ENCODE data around the gene CCL2.

GRCh38 chr17:34287875-34288274 lies 32.8 kb downstream of the CCL2 start:
- TF ChIP-seq, protein P1, sequence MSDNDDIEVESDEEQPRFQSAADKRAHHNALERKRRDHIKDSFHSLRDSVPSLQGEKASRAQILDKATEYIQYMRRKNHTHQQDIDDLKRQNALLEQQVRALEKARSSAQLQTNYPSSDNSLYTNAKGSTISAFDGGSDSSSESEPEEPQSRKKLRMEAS (IDR thresholded peaks at IDR 0.05), result no peak
- TF ChIP-seq EGR1 (IDR thresholded peaks at IDR 0.05), result no peak
- TF ChIP-seq ZBTB7A (IDR thresholded peaks at IDR 0.05; ENCODE audit: low read depth), result no peak
- no peak for TF ChIP-seq YY1 (IDR thresholded peaks at IDR 0.05; ENCODE audit: low read depth)

Measured in Ishikawa (cell line).